DLD1 (cell line): ENCODE data around the gene CNTN4.

Source experiments
- in situ Hi-C: cut with HindIII; loops from 2 replicates; pipeline ENCODE4 v1.10.0; 2017; ENCODE audit warnings: low sequenced_read_pairs

CNTN4 gene

GRCh38 chr3:2377281-2377680 is 278.6 kb downstream of the CNTN4 start:
- in situ Hi-C loops: no loop called here

DNA sequence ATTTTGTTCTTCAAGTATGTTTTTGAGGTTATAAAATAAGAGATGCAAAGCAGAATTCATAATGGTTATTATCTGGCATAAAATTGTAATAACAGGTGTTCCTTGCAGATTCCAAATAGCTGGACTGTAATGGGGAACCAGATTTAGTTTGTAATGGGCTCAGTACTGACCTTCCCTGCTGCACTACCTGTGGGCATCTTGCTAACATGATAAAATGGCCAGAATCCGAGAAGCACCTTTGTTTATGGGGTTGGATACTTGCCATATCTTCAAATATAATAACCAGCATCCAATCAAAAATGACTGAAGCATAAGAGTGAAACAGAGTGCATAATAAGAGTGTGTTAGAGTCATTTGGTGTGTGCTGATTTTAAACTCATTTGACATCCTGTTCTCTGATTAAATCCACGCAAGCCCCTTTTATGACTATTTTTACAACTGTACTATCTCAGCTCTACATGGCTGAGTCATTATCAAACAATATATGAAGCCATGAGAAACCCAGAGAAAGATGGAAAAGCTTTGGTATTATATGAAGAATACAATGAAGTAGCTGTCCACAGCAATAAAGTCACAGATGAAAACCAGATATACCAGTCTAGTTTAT is 292.4 kb downstream of the CNTN4 start:
- in situ Hi-C loops: no loop called here

DNA sequence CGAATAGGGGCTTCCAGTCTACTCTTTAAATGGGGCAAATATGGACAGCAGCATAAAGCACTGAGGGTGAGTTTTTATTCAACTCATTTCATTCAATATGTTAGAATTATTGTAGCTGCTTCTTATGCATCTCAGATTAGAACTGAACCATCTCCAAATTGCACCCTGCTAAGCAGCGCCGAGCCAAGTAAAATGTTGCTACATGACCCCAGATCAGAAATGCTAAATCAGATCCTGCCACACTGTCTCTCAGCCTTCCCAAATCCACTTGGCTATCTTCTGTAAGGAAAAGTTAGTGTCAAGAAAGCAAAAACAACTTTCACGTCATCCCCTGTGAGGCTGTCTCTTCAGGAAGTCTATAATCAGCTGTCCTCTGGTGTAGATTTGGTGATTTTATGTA is 293.2 kb downstream of the CNTN4 start:
- in situ Hi-C loops: no loop called here

- in situ Hi-C loops: no loop called here
These were observed 294.3 kb downstream of the CNTN4 start for GRCh38 chr3:2392981-2393380.

GRCh38 chr3:2415083-2415482 is 316.4 kb downstream of the CNTN4 start:
- in situ Hi-C loops: no loop called here

- in situ Hi-C loops: no loop called here
These were observed 322.3 kb downstream of the CNTN4 start for GRCh38 chr3:2420919-2421318.

- in situ Hi-C loops: no loop called here
These were observed 324.5 kb downstream of the CNTN4 start for GRCh38 chr3:2423143-2423542.

- in situ Hi-C loops: no loop called here
These were observed 342.9 kb downstream of the CNTN4 start for GRCh38 chr3:2441558-2441957.

GRCh38 chr3:2446146-2446545 is 347.5 kb downstream of the CNTN4 start:
- in situ Hi-C loops: no loop called here

- in situ Hi-C loops: no loop called here
These were observed 353.6 kb downstream of the CNTN4 start for GRCh38 chr3:2452249-2452648.

DNA sequence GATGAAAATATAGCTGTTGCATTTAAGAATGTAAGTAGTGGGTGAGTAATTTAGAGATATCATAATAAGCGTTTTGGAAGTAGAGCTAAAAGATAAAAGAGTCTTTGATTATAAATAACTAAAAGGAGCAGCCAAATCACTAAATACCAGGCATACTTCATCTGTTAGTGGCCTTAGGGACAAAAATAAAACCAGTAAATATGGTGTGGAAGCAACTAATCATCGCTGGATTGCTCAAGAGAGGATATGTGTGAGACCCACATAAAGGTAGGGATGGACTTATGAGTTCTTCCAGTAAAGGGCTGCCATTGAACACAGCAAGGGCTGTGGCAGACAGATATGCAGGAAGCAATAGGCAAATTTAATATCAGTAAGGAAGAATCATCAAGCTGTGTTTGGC is 356.2 kb downstream of the CNTN4 start:
- in situ Hi-C loops: no loop called here

- in situ Hi-C loops: no loop called here
These were observed 358.1 kb downstream of the CNTN4 start for GRCh38 chr3:2456788-2457187.

- in situ Hi-C loops: no loop called here
These were observed 360.1 kb downstream of the CNTN4 start for GRCh38 chr3:2458816-2459215.

- in situ Hi-C loops: no loop called here
These were observed 367.2 kb downstream of the CNTN4 start for GRCh38 chr3:2465842-2466241.

DNA sequence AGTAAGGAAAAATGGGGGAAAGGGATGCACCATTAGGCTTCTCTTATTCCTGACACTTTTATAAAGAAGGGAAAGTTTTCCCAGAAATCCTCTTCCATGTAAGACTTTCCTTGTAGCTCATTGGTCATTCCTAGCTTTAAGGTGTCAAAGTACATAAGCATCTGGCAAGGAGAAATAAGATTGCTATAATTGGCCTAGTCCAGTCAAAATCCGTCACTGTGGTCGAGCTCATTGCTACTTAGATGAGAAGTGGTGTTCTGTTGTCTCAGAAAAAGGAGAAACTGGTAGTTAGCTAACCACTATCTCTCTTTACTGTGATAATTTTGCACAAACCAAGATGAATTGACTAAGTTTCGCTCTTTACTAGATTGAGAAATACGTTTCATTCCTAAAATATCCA is 370.1 kb downstream of the CNTN4 start:
- in situ Hi-C loops: no loop called here

DNA sequence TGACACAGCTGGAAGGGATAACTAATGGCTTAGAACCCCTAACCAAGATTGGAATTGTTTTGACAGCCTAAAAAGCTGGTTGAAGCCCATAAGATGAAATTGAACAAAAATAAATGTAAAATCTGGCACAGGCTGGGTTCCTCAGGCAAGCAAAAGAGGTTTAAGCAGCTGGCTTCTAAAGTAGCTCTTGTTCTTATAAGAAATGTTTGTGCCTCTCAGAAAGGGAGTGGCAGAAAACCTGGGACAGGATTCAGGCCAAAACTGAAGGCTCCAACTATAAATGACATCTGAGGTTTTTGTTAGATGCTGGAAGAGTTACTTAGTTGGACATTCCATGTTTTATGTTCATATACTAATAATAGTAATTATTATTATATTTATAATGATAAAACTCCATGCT is 378.3 kb downstream of the CNTN4 start:
- in situ Hi-C loops: no loop called here

DNA sequence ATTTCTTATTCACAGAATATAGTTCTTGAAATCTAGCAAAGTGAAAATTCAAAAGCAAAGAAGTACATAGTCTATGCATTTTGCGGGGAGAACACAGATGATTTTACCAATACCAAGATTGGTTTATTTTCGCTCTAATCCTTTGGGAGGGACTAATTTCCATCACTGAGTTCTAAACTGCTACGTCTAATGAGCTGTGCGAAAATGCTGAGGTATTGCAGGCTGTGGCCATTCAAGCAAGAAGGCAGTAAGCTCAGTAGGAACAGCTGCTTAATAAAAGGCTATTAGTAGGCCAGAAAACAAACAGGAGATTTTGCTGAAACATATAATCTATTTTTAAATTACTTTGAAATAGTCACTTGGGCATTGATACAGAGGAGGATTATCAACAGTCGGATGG is 379.0 kb downstream of the CNTN4 start:
- in situ Hi-C loops: no loop called here

GRCh38 chr3:2484162-2485026 is 385.7 kb downstream of the CNTN4 start:
- in situ Hi-C loops: no loop called here

DNA sequence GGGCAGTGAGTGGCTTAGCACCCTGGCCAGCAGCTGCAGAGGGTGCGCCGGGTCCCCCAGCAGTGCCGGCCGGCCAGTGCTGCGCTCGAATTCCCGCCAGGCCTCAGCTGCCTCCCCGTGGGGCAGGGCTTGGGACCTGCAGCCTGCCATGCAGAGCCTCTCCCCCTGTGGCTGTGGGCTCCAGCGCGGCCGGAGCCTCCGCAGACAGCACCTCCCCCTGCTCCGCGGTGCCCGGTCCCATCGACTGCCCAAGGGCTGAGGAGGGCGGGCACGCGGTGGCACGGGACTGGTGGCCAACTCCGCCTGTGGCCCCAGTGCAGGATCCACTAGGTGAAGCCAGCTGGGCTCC is 386.3 kb downstream of the CNTN4 start:
- in situ Hi-C loops: no loop called here

DNA sequence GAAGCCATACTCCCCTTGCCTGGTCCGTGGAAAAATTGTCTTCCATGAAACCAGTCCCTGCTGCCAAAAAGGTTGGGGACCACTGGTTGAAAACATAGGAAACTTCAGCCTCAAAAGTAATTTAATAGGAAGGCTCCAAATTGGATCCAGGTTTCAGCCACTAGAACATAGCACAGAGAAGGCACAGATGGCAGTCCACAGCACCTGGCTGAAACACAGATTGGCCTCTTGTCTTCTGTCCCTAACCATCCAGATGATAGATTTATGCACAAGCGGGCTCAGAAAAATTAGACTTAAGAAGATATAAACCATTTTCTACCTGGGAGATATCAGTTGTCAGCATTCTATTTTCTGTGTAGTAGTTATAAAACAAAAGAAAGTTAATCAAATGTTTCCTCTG is 397.1 kb downstream of the CNTN4 start:
- in situ Hi-C loops: no loop called here

- in situ Hi-C loops: no loop called here
These were observed 406.2 kb downstream of the CNTN4 start for GRCh38 chr3:2504912-2505311.

DNA sequence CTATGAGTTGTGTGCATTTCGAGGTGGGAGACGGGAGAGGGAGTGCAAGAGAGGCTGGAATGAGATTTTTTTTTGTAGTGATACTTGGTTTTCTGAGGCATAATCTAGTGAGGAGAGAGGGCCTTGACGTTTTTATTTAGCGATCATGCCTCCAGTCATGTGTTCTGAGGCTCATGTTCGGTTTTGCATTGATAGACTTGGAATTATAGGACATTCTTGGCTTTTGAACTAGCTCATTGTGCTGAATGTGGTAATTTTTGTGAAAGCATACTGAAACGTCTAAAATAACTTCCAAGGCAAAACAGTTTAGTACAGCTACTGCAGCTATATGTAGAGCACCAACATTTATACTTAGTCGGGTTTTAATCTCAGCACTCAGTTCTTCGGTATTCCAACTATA is 408.1 kb downstream of the CNTN4 start:
- in situ Hi-C loops: no loop called here
